IMR-90 (cell line): Measurements from ENCODE around the gene BCKDK. TPM values are rescaled to one million over a fixed set of nuclear protein-coding genes. Genes with fewer than 3 reads are reported as not detected.

ENCODE experiments used
- ATAC-seq: fragments of 200-7000 bp; cut with Tn5 transposase; 2 replicates; pipeline ENCODE4 v1.9.1; 2020; ENCODE audit warnings: low read depth, mild to moderate bottlenecking, moderate library complexity
- BruUV-seq: library from RNA; stranded (reverse); fragments of 400-500 nt; replicated peaks from 2 replicates; lab custom pipeline; 2021; lab: Mats Ljungman, UMichigan
- CTCF ChIA-PET: fragments of 300-600 bp; formaldehyde crosslinking; extraction: SDS; loops from one replicate; lab custom pipeline; 2021; ENCODE audit warnings: antibody characterized with exemption; lab: Yijun Ruan, JAX
- POLR2A ChIA-PET: fragments of 300-600 bp; sonication (Branson Sonifier 250); formaldehyde crosslinking; loops from one replicate; lab custom pipeline; 2022; ENCODE audit warnings: antibody characterized with exemption; ENCODE audit not compliant: unreplicated experiment; lab: Charles Lee
- DNase-seq: peaks from one replicate; pipeline ENCODE4 v3.0.0; 2013
- H2AFZ ChIP-seq: replicated peaks from 2 replicates; pipeline ENCODE3; 2013; ENCODE audit warnings: low read length, mild to moderate bottlenecking; ENCODE audit not compliant: poor library complexity
- H2AK5ac ChIP-seq: 2 replicates; pipeline ENCODE4 v1.6.1; 2013; ENCODE audit warnings: low read depth, low read length, inconsistent platforms
- H2AK9ac ChIP-seq: replicated peaks from 2 replicates; pipeline ENCODE3; 2013; ENCODE audit warnings: mild to moderate bottlenecking, low read depth, low read length, moderate library complexity; ENCODE audit not compliant: poor library complexity
- H2BK120ac ChIP-seq: 2 replicates; pipeline ENCODE4 v1.6.1; 2013; ENCODE audit warnings: low read depth, low read length, inconsistent platforms
- H2BK15ac ChIP-seq: 3 replicates; pipeline ENCODE4 v1.6.1; 2013; ENCODE audit warnings: low read depth, low read length, inconsistent platforms
- H2BK20ac ChIP-seq: 2 replicates; pipeline ENCODE4 v1.6.1; 2013; ENCODE audit warnings: low read depth, mild to moderate bottlenecking, inconsistent platforms, low read length, moderate library complexity
- H2BK5ac ChIP-seq: 2 replicates; pipeline ENCODE4 v1.6.1; 2013; ENCODE audit warnings: mild to moderate bottlenecking, low read depth, low read length, inconsistent platforms; ENCODE audit not compliant: poor library complexity, severe bottlenecking
- H3K14ac ChIP-seq: replicated peaks from 2 replicates; pipeline ENCODE4 v1.6.1; 2013; ENCODE audit warnings: low read depth, low read length, inconsistent platforms
- H3K18ac ChIP-seq: 2 replicates; pipeline ENCODE4 v1.6.1; 2013; ENCODE audit warnings: low read depth, low read length, control low read depth
- H3K23ac ChIP-seq: 2 replicates; pipeline ENCODE4 v1.6.1; 2013; ENCODE audit warnings: low read depth, low read length, inconsistent platforms
- H3K27ac ChIP-seq: 2 replicates; pipeline ENCODE4 v1.5.1; 2013; ENCODE audit warnings: mild to moderate bottlenecking, control low read depth, low read length; ENCODE audit not compliant: insufficient read depth
- H3K27me3 ChIP-seq: 2 replicates; pipeline ENCODE4 v1.6.1; 2013; ENCODE audit warnings: low read length; ENCODE audit not compliant: control insufficient read depth, insufficient read depth
- H3K36me3 ChIP-seq: 2 replicates; pipeline ENCODE4 v1.6.1; 2013; ENCODE audit warnings: low read length, mixed read lengths; ENCODE audit not compliant: control insufficient read depth, insufficient read depth
- H3K4ac ChIP-seq: 2 replicates; pipeline ENCODE4 v1.6.1; 2013; ENCODE audit warnings: low read depth, low read length, inconsistent platforms
- H3K4me1 ChIP-seq: 2 replicates; pipeline ENCODE4 v1.6.1; 2013; ENCODE audit warnings: low read length, mixed read lengths; ENCODE audit not compliant: control insufficient read depth, insufficient read depth
- H3K4me2 ChIP-seq: 2 replicates; pipeline ENCODE4 v1.6.1; 2013; ENCODE audit warnings: low read depth, mild to moderate bottlenecking, control low read depth, low read length, moderate library complexity
- H3K4me3 ChIP-seq: 2 replicates; pipeline ENCODE4 v1.5.1; 2013; ENCODE audit warnings: low read depth, mild to moderate bottlenecking, control low read depth, low read length, moderate library complexity; ENCODE audit not compliant: insufficient read depth
- H3K56ac ChIP-seq: 2 replicates; pipeline ENCODE4 v1.6.1; 2013; ENCODE audit warnings: low read length, inconsistent platforms; ENCODE audit not compliant: insufficient read depth; ENCODE audit errors: extremely low read depth
- H3K79me1 ChIP-seq, 2 experiments: 2 replicates each; pipeline ENCODE4 v1.6.1; 2013; ENCODE audit warnings: low read length in 2 of 2, inconsistent platforms in 1 of 2, low read depth in 1 of 2
- H3K9ac ChIP-seq: 2 replicates; pipeline ENCODE4 v1.6.1; 2013; ENCODE audit warnings: low read depth, low read length, control low read depth
- H3K9me1 ChIP-seq: 2 replicates; pipeline ENCODE4 v1.6.1; 2013; ENCODE audit warnings: low read length, inconsistent platforms; ENCODE audit not compliant: insufficient read depth
- H3K9me3 ChIP-seq: 2 replicates; pipeline ENCODE4 v1.6.1; 2013; ENCODE audit warnings: low read length; ENCODE audit not compliant: control insufficient read depth, insufficient read depth
- H4K20me1 ChIP-seq: 2 replicates; pipeline ENCODE4 v1.6.1; 2013; ENCODE audit warnings: low read length, inconsistent platforms; ENCODE audit not compliant: insufficient read depth
- H4K5ac ChIP-seq: 2 replicates; pipeline ENCODE4 v1.6.1; 2013; ENCODE audit warnings: mild to moderate bottlenecking, low read depth, low read length, control low read depth
- H4K8ac ChIP-seq, 2 experiments: 2 replicates each; pipeline ENCODE4 v1.6.1; 2013; ENCODE audit warnings: low read depth in 2 of 2, low read length in 2 of 2, control low read depth in 1 of 2, inconsistent platforms in 1 of 2
- H4K91ac ChIP-seq: 2 replicates; pipeline ENCODE4 v1.6.1; 2013; ENCODE audit warnings: low read depth, low read length, inconsistent platforms; ENCODE audit not compliant: insufficient read depth
- BHLHE40 ChIP-seq: fragments of 150-350 bp; IDR thresholded peaks from 2 replicates; pipeline ENCODE4 v1.6.1; 2016; ENCODE audit warnings: mild to moderate bottlenecking, low read depth, low read length
- CEBPB ChIP-seq: IDR thresholded peaks from 2 replicates; pipeline ENCODE4 v1.6.1; 2012; ENCODE audit warnings: low read depth, low read length, improper control_type of control experiment
- CHD1 ChIP-seq: IDR thresholded peaks from 2 replicates; pipeline ENCODE4 v1.6.1; 2012; ENCODE audit warnings: low read depth, low read length, improper control_type of control experiment
- CTCF ChIP-seq: conservative IDR thresholded peaks from 2 replicates; pipeline ENCODE4 v1.5.1; 2012; ENCODE audit warnings: mild to moderate bottlenecking, low read depth, low read length, improper control_type of control experiment
- ELK1 ChIP-seq: fragments of 150-350 bp; IDR thresholded peaks from 2 replicates; pipeline ENCODE4 v1.6.1; 2016; ENCODE audit warnings: low read depth, mild to moderate bottlenecking, low read length, moderate library complexity, borderline replicate concordance
- FOS ChIP-seq: fragments of 150-350 bp; IDR thresholded peaks from 2 replicates; pipeline ENCODE4 v1.6.1; 2016; ENCODE audit warnings: low read depth, low read length
- MAFK ChIP-seq: IDR thresholded peaks from 2 replicates; pipeline ENCODE4 v1.6.1; 2012; ENCODE audit warnings: low read depth, low read length, improper control_type of control experiment
- MXI1 ChIP-seq: IDR thresholded peaks from 2 replicates; pipeline ENCODE4 v1.6.1; 2012; ENCODE audit warnings: low read depth, mild to moderate bottlenecking, low read length, moderate library complexity, borderline replicate concordance
- RFX5 ChIP-seq: IDR thresholded peaks from 2 replicates; pipeline ENCODE4 v1.8.0; 2012; ENCODE audit warnings: low read depth, mild to moderate bottlenecking, low read length, moderate library complexity
- USF2 ChIP-seq: fragments of 150-350 bp; IDR thresholded peaks from 2 replicates; pipeline ENCODE4 v1.6.1; 2017; ENCODE audit warnings: mild to moderate bottlenecking, antibody characterized with exemption, low read length, low read depth
- WGBS, 2 experiments: methylation state at CpG; one replicate each; pipeline versions ENCODE4 v1.1.5 to v1.1.7; 2013; ENCODE audit warnings: missing lambda C conversion rate in 2 of 2; ENCODE audit not compliant: insufficient read length in 1 of 2; ENCODE audit errors: extremely low coverage in 2 of 2; 5-methylcytosine and 5-hydroxymethylcytosine counted together
- dilution Hi-C: fragments of 300-500 bp; cut with HindIII; formaldehyde crosslinking; loops from one replicate; pipeline ENCODE4 v1.14.3; 2018; ENCODE audit warnings: low sequenced_read_pairs; ENCODE audit not compliant: unreplicated experiment
- in situ Hi-C: fragments of 300-500 bp; cut with MboI; formaldehyde crosslinking; loops from 3 replicates; pipeline ENCODE4 v1.14.3; 2019; ENCODE audit warnings: low sequenced_read_pairs, inconsistent platforms, mixed read lengths
- intact Hi-C: fragments of 100-400 bp; cut with micrococcal nuclease; formaldehyde crosslinking; loops from 2 replicates; pipeline ENCODE4 v1.10.0; 2022
- polyA plus RNA-seq, 3 experiments: library from polyadenylated mRNA; depleted of rRNA; stranded (reverse); fragments of >200 nt; gene quantifications; 2 replicates each; pipeline ENCODE4 v1.2.3, GENCODE V29; 2012; ENCODE audit warnings: low replicate concordance in 1 of 3
- total RNA-seq: library from RNA; depleted of rRNA; stranded (reverse); fragments of >200 nt; gene quantifications from 2 replicates; pipeline ENCODE4 v1.2.3, GENCODE V29; 2012

Gene BCKDK
- total and polyA plus RNA-seq, 2 of the 4 experiments (the other 2 are of a cell fraction), result 26.0 to 79.3 TPM

- H3K23ac ChIP-seq, result 0 out of 2 replicates have a peak overlapping the region, but pooled peaks have one; percentile 15
- BruUV-seq, result no TSS peak
- no peak overlapping the region for H2BK20ac ChIP-seq
- no peaks in the 10 kb centered on the region; the same call in 1 of the 2 replicates for H4K20me1 ChIP-seq
- WGBS, 2 experiments, result 79% methylated on average over 2 of the region's 6 CpGs; no CpG with 5 or more reads in 1 of the 2 experiments
- no peak overlapping the region for H2BK120ac ChIP-seq
- no peaks in the 10 kb centered on the region for H3K27me3 ChIP-seq
- in situ Hi-C loops, result no loop called here
- H3K4me2 ChIP-seq, result peak overlapping the region; percentile 86; the same call in 1 of the 2 replicates
- ChIA-PET POLR2A (no interaction called here), CTCF (no interaction called here)
- H3K14ac ChIP-seq, result no peak overlapping the region
- no peak overlapping the region for H2AFZ ChIP-seq
- H3K9ac ChIP-seq, result no peak overlapping the region; the same call in 1 of the 2 replicates
- H3K9me3 ChIP-seq, result no peaks in the 10 kb centered on the region
- peaks cover 5% of the 10 kb centered on the region for H3K4me1 ChIP-seq
- TF ChIP-seq FOS, result no peak
- TF ChIP-seq RFX5, result no peak
- no peak for TF ChIP-seq CTCF
- TF ChIP-seq BHLHE40, result no peak
- no peak for TF ChIP-seq MAFK
- no peak for TF ChIP-seq MXI1
- no peak for TF ChIP-seq USF2
- TF ChIP-seq CHD1, result no peak
- no peak for TF ChIP-seq CEBPB
- TF ChIP-seq ELK1, result no peak
- H3K4me3 ChIP-seq, result no peak overlapping the region
- H2AK9ac ChIP-seq, result peak overlapping the region; percentile 95
- no peak overlapping the region for H3K18ac ChIP-seq
- H4K5ac ChIP-seq, result peak overlapping the region; percentile 91
- no peak for DNase-seq
- H2BK5ac ChIP-seq, result peak overlapping the region; percentile 63
- no peak for ATAC-seq
- H3K79me1 ChIP-seq, result peaks cover 18 to 37% of the 10 kb centered on the region in 2 experiments
- no peak overlapping the region for H2BK15ac ChIP-seq
- H3K9me1 ChIP-seq, result peaks cover 11% of the 10 kb centered on the region; the same call in 1 of the 2 replicates
- H2AK5ac ChIP-seq, result 0 out of 2 replicates have a peak overlapping the region, but pooled peaks have one; percentile 35
- H3K27ac ChIP-seq, result no peak overlapping the region
- dilution Hi-C loops, result no loop called here
- H3K4ac ChIP-seq, result peak overlapping the region; percentile 65
- H4K91ac ChIP-seq, result no peak overlapping the region; the same call in 1 of the 2 replicates
- no peak overlapping the region for H3K56ac ChIP-seq
- intact Hi-C loops, result no loop called here
- H4K8ac ChIP-seq, result peak overlapping the region; percentile 98 to 100
- peaks cover 32% of the 10 kb centered on the region for H3K36me3 ChIP-seq
Measured at GRCh38 chr16:31107465-31107867, 720 bp upstream of the BCKDK start.
